Mesothelial cell of epicardium (in vitro differentiated cells): ENCODE measurements around the gene EEF2. TPM values are rescaled to one million over a fixed set of nuclear protein-coding genes. Genes with fewer than 3 reads are reported as not detected.

Experiments
- DNase-seq, 2 experiments: peaks; one replicate each; pipeline ENCODE4 v3.0.0; 2021; ENCODE audit warnings: low spot score in 2 of 2; ENCODE audit not compliant: unreplicated experiment in 2 of 2
- H3K27ac Mint-ChIP-seq: 2 replicates; pipeline ENCODE4 v1.8.0; 2021; ENCODE audit warnings: mixed read lengths
- H3K27me3 Mint-ChIP-seq: 2 replicates; pipeline ENCODE4 v1.8.0; 2021; ENCODE audit warnings: low read depth, mixed read lengths
- H3K36me3 Mint-ChIP-seq: 2 replicates; pipeline ENCODE4 v1.8.0; 2021; ENCODE audit warnings: mixed read lengths
- H3K4me1 Mint-ChIP-seq: 2 replicates; pipeline ENCODE4 v1.8.0; 2021; ENCODE audit warnings: mixed read lengths
- H3K4me3 Mint-ChIP-seq: 2 replicates; pipeline ENCODE4 v1.8.0; 2021; ENCODE audit warnings: mild to moderate bottlenecking, moderate library complexity, mixed read lengths
- H3K9me3 Mint-ChIP-seq: 2 replicates; pipeline ENCODE4 v1.8.0; 2021; ENCODE audit warnings: mixed read lengths
- total RNA-seq: library from RNA; stranded (reverse); gene quantifications from 3 replicates; pipeline ENCODE4 v1.2.1, GENCODE V29; 2021
- TF ChIP-seq, protein P1 (sequence below): fragments of 200-600 bp; sonication (generic); IDR thresholded peaks from one replicate; pipeline ENCODE4 v1.5.0; 2021; ENCODE audit warnings: antibody characterized with exemption; ENCODE audit not compliant: unreplicated experiment

Gene EEF2
- total RNA-seq, 1 donor from 2014 or later, result 2,808 TPM

DNA sequence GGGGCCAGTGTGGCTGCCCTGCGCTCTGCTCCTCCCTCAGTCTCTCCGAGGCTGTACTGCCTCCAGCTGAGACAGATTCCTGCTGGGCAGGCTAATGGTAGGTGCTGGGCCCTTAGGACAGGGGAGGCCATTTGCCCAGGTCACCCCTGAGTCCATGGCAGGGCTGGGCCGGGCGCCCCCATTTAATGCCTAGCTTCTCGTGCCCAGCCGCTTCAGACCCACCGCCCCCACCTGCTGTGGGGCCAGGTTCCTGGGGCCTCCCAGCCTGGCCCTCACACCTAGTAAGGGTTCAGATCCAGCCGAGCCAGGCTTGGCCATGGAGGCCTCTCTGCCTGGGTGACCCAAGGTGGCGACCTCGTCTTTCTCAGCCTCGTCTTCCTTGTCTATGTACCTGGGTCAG lies 40.1 kb upstream of the EEF2 start:
- Mint-ChIP-seq H3K27me3 (no peaks in the 10 kb centered on the region), H3K4me3 (no peak overlapping the region), H3K4me1 (no peaks in the 10 kb centered on the region), H3K27ac (no peak overlapping the region), H3K9me3 (peaks cover 3% of the 10 kb centered on the region), H3K36me3 (peaks cover 20% of the 10 kb centered on the region)
- DNase-seq, result no peak
- TF ChIP-seq, protein P1, sequence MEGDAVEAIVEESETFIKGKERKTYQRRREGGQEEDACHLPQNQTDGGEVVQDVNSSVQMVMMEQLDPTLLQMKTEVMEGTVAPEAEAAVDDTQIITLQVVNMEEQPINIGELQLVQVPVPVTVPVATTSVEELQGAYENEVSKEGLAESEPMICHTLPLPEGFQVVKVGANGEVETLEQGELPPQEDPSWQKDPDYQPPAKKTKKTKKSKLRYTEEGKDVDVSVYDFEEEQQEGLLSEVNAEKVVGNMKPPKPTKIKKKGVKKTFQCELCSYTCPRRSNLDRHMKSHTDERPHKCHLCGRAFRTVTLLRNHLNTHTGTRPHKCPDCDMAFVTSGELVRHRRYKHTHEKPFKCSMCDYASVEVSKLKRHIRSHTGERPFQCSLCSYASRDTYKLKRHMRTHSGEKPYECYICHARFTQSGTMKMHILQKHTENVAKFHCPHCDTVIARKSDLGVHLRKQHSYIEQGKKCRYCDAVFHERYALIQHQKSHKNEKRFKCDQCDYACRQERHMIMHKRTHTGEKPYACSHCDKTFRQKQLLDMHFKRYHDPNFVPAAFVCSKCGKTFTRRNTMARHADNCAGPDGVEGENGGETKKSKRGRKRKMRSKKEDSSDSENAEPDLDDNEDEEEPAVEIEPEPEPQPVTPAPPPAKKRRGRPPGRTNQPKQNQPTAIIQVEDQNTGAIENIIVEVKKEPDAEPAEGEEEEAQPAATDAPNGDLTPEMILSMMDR, result no peak

GRCh38 chr19:4023600-4024398 lies 38.5 kb upstream of the EEF2 start:
- Mint-ChIP-seq H3K9me3 (peaks cover 3% of the 10 kb centered on the region), H3K4me3 (no peak overlapping the region), H3K27me3 (no peaks in the 10 kb centered on the region), H3K4me1 (no peaks in the 10 kb centered on the region), H3K27ac (no peak overlapping the region), H3K36me3 (peaks cover 20% of the 10 kb centered on the region)
- DNase-seq, result no peak
- TF ChIP-seq, protein P1, result no peak

DNA sequence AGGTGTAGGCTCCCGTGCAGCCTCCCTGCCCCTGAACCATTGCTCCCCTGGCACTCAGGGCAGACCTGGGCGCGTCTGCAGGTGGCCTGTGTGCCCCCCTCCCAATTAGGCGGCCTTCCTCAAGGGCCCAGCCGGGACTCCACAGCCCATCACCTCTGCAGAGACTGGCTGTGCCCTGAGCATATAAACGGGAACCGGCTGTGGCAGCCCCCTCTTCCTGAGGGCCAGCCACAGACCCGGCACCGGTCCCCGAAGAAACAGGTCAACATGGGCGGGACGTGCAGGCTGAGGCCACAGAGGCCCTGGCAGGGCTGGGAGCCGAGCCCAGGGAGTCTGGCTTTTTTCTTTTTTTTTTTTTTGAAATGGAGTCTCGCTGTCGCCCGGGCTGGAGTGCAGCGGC lies 34.3 kb upstream of the EEF2 start:
- no peak for DNase-seq
- Mint-ChIP-seq H3K27ac (no peak overlapping the region), H3K4me3 (no peak overlapping the region), H3K36me3 (peaks cover 16% of the 10 kb centered on the region), H3K27me3 (no peaks in the 10 kb centered on the region), H3K9me3 (peaks cover 3% of the 10 kb centered on the region), H3K4me1 (peaks cover 19% of the 10 kb centered on the region)
- TF ChIP-seq, protein P1, result no peak

- H3K9me3 Mint-ChIP-seq, result peaks cover 3% of the 10 kb centered on the region
- H3K27me3 Mint-ChIP-seq, result no peaks in the 10 kb centered on the region
- H3K4me3 Mint-ChIP-seq, result no peak overlapping the region
- no peak for DNase-seq
- H3K4me1 Mint-ChIP-seq, result peaks cover 19% of the 10 kb centered on the region
- no peak overlapping the region for H3K27ac Mint-ChIP-seq
- TF ChIP-seq, protein P1, result no peak
- H3K36me3 Mint-ChIP-seq, result peaks cover 13% of the 10 kb centered on the region
Measured at GRCh38 chr19:4018775-4019504, 33.7 kb upstream of the EEF2 start.

GRCh38 chr19:4018140-4018613 lies 32.9 kb upstream of the EEF2 start:
- peaks cover 3% of the 10 kb centered on the region for H3K9me3 Mint-ChIP-seq
- H3K4me3 Mint-ChIP-seq, result no peak overlapping the region
- TF ChIP-seq, protein P1, result no peak
- peaks cover 19% of the 10 kb centered on the region for H3K4me1 Mint-ChIP-seq
- peak overlapping the region; percentile 16 for H3K27ac Mint-ChIP-seq
- H3K27me3 Mint-ChIP-seq, result no peaks in the 10 kb centered on the region
- H3K36me3 Mint-ChIP-seq, result peaks cover 12% of the 10 kb centered on the region
- no peak for DNase-seq
